ENCODE results near the gene HRC. TPM values are rescaled to one million over a fixed set of nuclear protein-coding genes. Genes with fewer than 3 reads are reported as not detected.

The HRC gene
- total RNA-seq, 1 donor from 2014 or later: not detected

DNA sequence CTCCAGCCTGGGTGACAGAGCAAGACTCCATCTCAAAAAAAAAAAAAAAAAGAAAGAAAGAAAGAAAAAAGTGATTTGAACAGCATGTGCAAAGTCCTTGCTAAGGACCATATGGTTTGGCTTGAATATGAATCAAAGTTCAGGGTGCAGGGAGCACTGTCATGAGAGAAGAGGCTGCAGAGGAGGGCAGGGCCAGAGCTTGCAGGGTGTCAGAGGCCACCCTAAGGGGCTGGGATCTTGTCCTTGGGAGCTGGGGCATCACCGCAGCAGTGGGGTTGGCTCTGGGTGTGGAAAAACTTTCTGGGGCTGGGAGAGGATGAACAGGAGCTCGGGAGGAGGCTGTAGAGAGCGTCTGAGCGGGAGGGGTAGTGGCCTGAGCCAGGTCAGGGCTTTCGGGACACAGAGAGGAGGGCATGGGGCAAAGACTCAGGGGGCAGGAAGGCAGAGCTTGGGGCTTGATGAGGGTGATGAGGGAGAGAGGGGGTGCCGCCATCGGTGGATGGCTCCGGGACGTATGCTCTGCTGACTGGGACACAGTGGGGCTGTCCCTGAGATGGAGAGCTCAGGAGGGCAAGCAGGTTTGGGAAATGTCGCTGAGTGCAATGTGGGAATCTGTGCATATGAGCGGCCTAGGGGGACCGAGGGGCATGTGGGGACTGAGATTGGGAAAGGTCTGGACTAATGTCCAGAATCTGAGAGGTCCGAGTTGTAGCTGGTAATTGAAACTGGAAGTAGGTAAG, 5.4 kb upstream of the HRC start:
- DNase-seq (ENCODE audit: low read depth): no peak

DNA sequence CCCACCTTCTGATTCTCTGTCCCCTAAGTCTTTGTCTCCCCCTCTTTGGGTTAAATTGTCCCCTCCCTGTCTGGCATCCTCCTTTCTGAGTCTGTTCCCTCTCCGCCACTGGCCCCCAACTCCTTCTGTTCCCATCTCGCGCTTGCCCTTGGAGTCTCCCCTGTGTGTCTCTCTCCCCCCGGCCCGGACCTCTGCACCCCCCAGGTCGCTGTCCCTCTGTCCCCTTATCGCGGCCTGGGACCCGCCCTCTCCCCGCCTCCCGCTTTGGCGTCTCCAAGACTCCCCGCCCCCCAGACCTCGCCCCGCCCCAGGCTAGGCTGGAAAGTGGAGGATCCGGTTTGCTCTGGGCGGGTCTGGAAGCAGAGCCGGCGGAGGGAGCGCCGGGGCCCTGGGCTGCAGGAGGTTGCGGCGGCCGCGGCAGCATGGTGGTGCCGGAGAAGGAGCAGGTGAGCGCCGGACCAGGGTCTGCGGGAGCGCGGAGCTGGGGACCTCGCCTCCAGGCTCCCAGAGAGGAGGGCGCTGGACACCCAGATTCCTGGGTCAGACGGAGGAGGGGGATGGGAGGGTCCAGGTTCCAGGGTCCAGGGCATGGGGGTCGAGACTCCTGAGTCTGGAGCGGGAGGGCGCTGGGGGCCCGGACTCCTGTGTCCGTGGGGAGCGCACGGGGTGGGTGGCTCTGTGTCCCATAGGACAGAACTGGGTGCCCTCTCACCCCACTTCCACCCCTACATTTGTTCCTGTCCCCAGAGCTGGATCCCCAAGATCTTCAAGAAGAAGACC, 2.4 kb upstream of the HRC start, which contains the start of gene TRPM4:
TSS of gene TRPM4 (plus strand) at position 348 of the 780 bp plus-strand sequence. CDS start at position 423, 75 bp downstream.
- DNase-seq (ENCODE audit: low read depth): peak; percentile 41

DNA sequence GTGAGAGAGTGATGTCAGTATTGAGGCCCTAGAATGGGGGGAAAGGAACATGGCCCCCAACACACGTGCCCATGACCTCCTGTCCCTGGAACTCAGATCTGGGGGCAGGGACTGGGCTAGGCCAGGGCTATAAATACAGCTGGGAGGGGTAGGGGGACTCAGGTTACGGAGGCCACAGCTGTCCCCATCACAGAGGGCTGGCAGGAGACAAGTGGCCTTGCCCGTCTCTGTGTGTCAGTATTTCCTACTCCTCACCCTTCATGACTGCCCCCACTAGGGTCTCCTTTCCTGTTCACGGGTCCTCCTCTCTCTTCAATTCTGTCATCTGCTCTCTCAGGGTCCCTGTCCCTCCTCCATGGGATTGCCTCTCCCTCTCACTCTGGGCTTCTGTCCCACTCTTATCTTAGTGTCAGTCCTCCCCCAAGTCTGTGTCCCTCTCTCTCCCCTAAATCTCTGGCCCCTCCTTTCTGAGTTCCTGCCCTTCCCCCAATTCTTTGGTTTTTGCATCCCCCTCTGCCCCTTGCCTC, 687 bp upstream of the HRC start:
- no peak for DNase-seq (ENCODE audit: low read depth)

GRCh38 chr19:49154279-49154678, 917 bp downstream of the HRC start:
- no peak for DNase-seq (ENCODE audit: low read depth)

DNA sequence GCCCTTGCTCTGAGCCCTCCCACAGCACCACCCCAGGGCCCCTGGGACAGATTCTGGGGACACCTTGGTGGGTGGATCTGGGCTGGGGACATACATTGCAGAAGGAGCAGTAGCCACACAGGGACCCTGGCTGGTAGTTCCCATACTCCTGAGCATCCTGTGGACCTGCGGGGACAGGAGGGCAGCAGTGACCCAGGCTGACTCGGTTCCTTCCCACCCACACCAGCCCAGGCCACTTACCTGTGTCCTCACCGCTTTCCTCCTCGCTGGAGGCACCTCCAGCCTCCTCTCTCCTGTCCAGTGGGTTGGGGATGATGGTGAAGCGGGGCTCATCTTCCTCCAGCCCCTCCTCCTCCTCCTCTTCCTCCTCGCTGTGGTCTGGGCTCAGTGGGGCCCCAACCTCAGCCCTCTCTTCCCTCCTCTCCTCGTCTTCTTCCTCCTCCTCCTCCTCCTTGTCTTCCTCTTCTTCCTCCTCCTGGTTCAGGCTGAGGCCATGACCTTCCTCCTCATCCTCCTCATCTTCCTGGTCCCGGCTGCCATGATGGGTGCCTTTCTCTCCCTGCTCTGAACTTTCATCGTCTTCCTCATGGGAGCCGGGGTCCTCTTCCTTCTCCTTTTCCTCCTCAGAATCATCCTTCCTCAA, 1.9 kb downstream of the HRC start:
- no peak for DNase-seq (ENCODE audit: low read depth)

DNA sequence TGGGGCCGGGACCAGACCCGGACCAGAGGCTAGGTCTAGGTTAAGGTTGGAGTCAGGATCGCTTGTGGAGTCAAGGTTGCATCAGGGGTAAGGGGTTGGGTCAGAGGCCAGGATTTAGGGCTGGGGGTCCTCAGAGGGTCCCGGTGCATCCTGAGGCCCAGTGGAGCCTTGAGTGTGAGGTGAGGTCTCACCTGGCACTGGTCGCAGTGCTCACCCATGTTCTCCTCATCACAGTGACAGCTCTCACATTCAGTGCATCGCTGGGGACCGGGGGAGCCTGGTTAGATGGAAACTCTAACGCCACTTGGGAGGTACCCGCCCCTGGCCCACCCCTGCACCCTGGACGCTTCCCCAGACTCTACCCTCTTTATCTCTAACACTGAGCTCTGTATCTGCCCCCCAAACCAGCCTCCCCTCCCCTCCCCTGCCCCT, 3.1 kb downstream of the HRC start:
- no peak for DNase-seq (ENCODE audit: low read depth)

GRCh38 chr19:49151267-49152118, 3.7 kb downstream of the HRC start:
- DNase-seq (ENCODE audit: low read depth): peak; percentile 47

- no peak for DNase-seq (ENCODE audit: low read depth)
These were observed 4.3 kb downstream of the HRC start for GRCh38 chr19:49150944-49151243.

DNA sequence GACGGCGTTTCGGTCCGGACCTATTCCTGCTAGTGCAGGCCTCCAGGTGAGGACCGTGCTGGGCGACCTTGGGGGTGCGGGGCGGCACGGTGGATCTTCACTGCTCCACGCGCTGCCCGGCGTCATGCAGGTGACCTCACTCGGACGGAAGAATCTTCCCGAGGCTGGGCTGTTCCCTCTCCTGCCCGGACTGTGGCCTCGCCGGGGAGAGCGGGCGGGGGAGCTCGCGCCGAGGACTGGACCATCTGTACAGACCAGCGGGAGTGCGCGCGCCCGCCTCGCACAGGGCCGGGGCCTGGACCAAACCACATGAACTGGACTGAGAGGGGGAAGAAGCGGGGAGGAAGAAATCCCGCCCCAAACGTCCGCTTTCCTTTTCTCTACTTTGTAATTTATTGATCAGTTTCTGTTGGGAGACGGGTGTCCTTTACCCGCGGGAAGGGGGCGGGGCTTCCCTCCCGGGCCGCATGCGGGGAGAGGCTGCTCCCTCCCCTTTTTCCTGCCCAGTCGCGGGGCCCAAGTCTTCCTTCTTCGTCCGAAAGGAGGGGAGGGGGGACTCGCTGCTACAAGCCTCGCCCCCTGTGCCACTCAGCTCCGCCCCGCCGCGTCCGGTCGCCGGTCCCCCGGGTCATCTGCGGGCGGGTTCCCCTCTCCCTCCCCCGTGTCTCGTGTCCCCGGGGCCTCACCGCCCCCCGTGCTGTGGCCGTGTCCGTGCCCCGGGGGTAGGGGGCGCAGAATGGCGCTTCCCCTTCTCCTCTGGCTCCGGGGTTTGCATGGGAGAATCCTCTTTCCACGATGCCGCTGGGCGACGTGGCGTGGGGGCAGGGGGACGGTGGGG, 4.9 kb downstream of the HRC start:
- peak; percentile 23 for DNase-seq (ENCODE audit: low read depth)

GRCh38 chr19:49149652-49150105, 5.5 kb downstream of the HRC start:
- peak; percentile 45 for DNase-seq (ENCODE audit: low read depth)

DNA sequence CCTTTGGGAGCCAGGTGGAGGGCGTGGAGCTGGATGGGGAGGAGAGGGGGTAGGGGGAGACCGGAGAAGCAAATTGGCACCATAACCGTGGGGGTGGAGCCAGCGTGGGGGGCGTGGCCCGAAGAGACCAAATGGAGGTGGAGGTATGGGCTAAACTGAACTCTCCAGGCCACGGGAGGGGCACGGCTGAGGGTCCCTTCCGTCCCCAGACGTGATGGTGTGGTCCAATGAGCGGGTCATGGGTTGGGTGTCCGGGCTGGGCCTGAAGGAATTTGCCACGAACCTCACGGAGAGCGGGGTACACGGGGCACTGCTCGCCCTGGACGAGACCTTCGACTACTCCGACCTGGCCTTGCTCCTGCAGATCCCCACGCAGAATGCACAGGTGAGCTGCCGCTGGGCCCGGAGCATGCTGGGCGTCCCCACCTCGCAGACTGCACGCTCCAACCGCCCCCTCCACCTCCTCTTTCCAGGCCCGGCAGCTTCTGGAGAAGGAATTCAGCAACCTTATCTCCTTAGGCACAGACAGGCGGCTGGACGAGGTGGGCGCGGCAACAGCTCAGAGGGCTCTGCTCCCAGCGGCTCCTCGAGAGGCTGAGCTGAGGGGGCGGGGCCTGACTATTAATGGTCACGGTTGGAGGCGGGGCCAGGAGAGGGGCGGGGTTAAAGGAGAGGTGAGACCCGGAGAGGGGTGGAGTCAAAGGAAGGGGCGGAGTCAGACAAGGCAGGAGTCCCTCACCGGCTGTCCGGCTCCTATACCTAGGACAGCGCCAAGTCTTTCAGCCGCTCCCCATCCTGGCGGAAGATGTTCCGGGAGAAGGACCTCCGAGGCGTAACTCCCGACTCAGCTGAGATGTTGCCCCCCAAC, 6.2 kb downstream of the HRC start:
- peak; percentile 83 for DNase-seq (ENCODE audit: low read depth)

GRCh38 chr19:49148044-49148682, 7.0 kb downstream of the HRC start:
- no peak for DNase-seq (ENCODE audit: low read depth)

DNA sequence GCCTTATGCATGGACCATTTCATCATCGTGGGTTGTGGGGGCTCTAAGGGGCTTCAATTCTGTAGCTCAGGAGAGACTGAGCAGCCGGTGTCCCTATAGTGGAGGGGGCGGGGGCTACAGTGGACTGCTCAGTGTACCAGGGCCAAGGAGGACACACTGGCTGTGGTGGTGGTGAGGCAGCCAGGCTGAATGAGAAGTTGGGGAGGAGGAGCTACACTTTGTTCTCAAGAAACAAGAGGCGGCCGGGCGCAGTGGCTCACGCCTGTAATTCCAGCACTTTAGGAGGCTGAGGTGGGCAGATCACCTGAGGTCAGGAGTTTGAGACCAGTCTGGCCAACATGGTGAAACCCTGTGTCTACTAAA, 8.8 kb downstream of the HRC start:
- peak; percentile 29 for DNase-seq (ENCODE audit: low read depth)

DNA sequence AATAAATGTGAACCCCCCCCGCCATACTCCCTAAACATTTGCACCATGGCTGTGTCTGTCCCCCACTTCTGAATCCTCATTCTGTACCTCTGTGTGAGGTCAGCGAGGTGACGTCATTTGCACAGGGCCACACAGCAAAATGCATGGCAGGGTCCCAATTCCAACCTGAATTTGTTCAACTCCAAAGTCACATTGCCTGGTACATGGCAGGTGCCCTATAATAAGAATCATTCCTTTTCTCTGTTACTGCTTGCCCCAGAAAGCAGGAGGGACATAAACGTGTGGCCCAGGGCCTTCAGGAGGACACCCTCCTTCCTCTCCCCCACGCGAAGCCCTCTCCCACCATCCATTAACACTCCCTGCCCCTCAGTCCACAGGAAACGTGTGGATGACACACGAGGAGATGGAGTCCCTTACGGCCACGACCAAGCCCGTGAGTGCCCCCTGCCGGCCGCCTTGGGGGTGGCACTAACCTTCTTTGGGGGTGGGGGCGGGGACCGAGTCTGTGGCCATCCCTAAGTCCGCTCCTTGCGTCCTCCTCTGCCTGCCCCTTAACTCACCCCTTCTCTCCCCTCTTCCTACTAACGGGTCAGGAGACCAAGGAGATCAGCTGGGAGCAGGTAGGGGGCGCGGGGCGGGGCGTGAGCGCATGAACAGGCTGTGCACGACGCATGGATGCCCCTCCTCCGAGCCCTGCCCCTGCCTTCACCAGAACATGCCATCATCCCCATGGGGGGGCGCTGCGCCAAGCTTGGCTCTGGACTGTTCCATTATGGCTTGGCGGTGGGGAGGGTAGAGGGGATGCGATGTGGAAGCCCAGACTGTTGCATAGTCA, 9.4 kb downstream of the HRC start:
- peak; percentile 37 for DNase-seq (ENCODE audit: low read depth)

DNA sequence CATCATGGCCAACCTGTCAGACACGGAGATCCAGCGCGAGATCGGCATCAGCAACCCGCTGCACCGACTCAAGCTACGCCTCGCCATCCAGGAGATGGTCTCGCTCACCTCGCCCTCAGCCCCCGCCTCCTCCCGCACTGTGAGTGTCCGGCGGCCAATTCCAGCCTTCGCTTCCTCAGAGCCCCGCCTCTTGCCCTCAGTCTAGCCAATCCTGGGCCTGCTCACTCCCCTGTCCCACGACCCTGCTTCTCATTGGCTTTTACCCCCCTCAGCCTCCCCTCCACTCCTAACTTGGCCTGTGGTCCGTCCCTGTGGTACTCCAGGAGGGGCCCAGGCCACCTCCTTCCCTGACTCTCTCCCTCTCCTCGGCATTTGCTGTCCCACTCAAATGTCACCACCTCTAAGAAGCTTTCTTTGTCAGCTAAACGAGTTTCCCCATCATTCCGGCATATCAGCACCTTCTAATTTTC, 12.3 kb downstream of the HRC start:
- DNase-seq (ENCODE audit: low read depth): peak; percentile 81

GRCh38 chr19:49141352-49141751, 13.8 kb downstream of the HRC start:
- no peak for DNase-seq (ENCODE audit: low read depth)

- no peak for DNase-seq (ENCODE audit: low read depth)
These were observed 14.2 kb downstream of the HRC start for GRCh38 chr19:49140951-49141350.

- DNase-seq (ENCODE audit: low read depth): no peak
These were observed 18.4 kb downstream of the HRC start for GRCh38 chr19:49136771-49137171.

All from renal cortical epithelial cell (primary cell).